Colonic mucosa (tissue), 4 donors: ENCODE data around the gene PTPRJ. TPM values are rescaled to one million over a fixed set of nuclear protein-coding genes. Genes with fewer than 3 reads are reported as not detected.

Source experiments
- DNase-seq: peaks from one replicate; pipeline ENCODE4 v3.0.0-alpha.2; 2020
- H3K27ac ChIP-seq: fragments of 200-600 bp; one replicate; pipeline ENCODE4 v1.8.0; 2021
- H3K27me3 ChIP-seq: fragments of 200-600 bp; one replicate; pipeline ENCODE4 v1.8.0; 2021
- H3K36me3 ChIP-seq: fragments of 200-600 bp; one replicate; pipeline ENCODE4 v1.8.0; 2021
- H3K4me1 ChIP-seq: fragments of 200-600 bp; one replicate; pipeline ENCODE4 v1.8.0; 2021; ENCODE audit warnings: mild to moderate bottlenecking
- H3K4me3 ChIP-seq: fragments of 200-600 bp; one replicate; pipeline ENCODE4 v1.8.0; 2021
- H3K9ac ChIP-seq, 2 donors: one replicate each; pipeline ENCODE4 v1.7.0; 2013; ENCODE audit warnings: control low read depth in 2 of 2, low read depth in 2 of 2, low read length in 2 of 2
- H3K9me3 ChIP-seq: fragments of 200-600 bp; one replicate; pipeline ENCODE4 v1.8.0; 2021
- CTCF ChIP-seq: fragments of 200-600 bp; IDR thresholded peaks from one replicate; pipeline ENCODE4 v1.8.0; 2022; ENCODE audit warnings: antibody characterized with exemption, mild to moderate bottlenecking
- intact Hi-C: fragments of 100-400 bp; cut with DNase I; formaldehyde crosslinking; loops from one replicate; pipeline ENCODE4 v1.14.1; 2022
- total RNA-seq, 2 donors: library from RNA; stranded (reverse); fragmentation: NEBNext Ultra II Directional in 1 of 2; extraction: Animal tissue kit (Norgen Biotek cat#: 25700) in 1 of 2; gene quantifications; one replicate each; pipeline ENCODE4 v1.2.1, GENCODE V29; 2021
- donor health status: healthy.
- donor health status: DM: no; HTN: no; CAD: no.
- donor health status: DM: no; HTN: no; CAD: no.

PTPRJ gene
- total RNA-seq, 2 donors from 2014 or later: 37.5 to 45.7 TPM

- intact Hi-C loops: no loop called here
- no peak for TF ChIP-seq CTCF
- Histone ChIP-seq H3K9ac (no peak overlapping the region), H3K9me3 (no peaks in the 10 kb centered on the region), H3K4me1 (no peaks in the 10 kb centered on the region), H3K27me3 (no peaks in the 10 kb centered on the region), H3K4me3 (no peak overlapping the region), H3K36me3 (no peaks in the 10 kb centered on the region), H3K27ac (no peak overlapping the region)
- no peak for DNase-seq
Measured at GRCh38 chr11:48043991-48044512, 63.7 kb downstream of the PTPRJ start.

- intact Hi-C loops: no loop called here
- no peak for DNase-seq
Measured at GRCh38 chr11:48044577-48044976, 64.2 kb downstream of the PTPRJ start.

GRCh38 chr11:48045536-48045935, 65.2 kb downstream of the PTPRJ start:
- no peak for DNase-seq
- no peak for TF ChIP-seq CTCF
- Histone ChIP-seq H3K4me1 (no peaks in the 10 kb centered on the region), H3K27ac (no peak overlapping the region), H3K9ac (no peak overlapping the region), H3K9me3 (no peaks in the 10 kb centered on the region), H3K36me3 (no peaks in the 10 kb centered on the region), H3K4me3 (no peak overlapping the region), H3K27me3 (no peaks in the 10 kb centered on the region)
- intact Hi-C loops: no loop called here

More at GRCh38 chr11:48044577-48044976, 64.2 kb downstream of the PTPRJ start:
- no peaks in the 10 kb centered on the region for H3K36me3 ChIP-seq
- no peak overlapping the region for H3K4me3 ChIP-seq
- no peak for TF ChIP-seq CTCF
- H3K9me3 ChIP-seq: no peaks in the 10 kb centered on the region
- no peaks in the 10 kb centered on the region for H3K4me1 ChIP-seq
- no peak overlapping the region for H3K9ac ChIP-seq
- no peaks in the 10 kb centered on the region for H3K27me3 ChIP-seq
- H3K27ac ChIP-seq: no peak overlapping the region

GRCh38 chr11:48047616-48048015, 67.3 kb downstream of the PTPRJ start:
- H3K4me1 ChIP-seq: no peaks in the 10 kb centered on the region
- H3K27me3 ChIP-seq: no peaks in the 10 kb centered on the region
- no peak for DNase-seq
- no peak for TF ChIP-seq CTCF
- intact Hi-C loops: no loop called here
- no peaks in the 10 kb centered on the region for H3K9me3 ChIP-seq
- H3K9ac ChIP-seq: no peak overlapping the region
- no peak overlapping the region for H3K27ac ChIP-seq
- no peak overlapping the region for H3K4me3 ChIP-seq
- H3K36me3 ChIP-seq: no peaks in the 10 kb centered on the region

- Histone ChIP-seq H3K4me3 (no peak overlapping the region), H3K4me1 (no peaks in the 10 kb centered on the region)
Measured at GRCh38 chr11:48049036-48049435, 68.7 kb downstream of the PTPRJ start.

More at GRCh38 chr11:48049036-48049435, 68.7 kb downstream of the PTPRJ start:
- TF ChIP-seq CTCF: no peak
- Histone ChIP-seq H3K36me3 (no peaks in the 10 kb centered on the region), H3K27ac (no peak overlapping the region), H3K9ac (no peak overlapping the region), H3K9me3 (no peaks in the 10 kb centered on the region), H3K27me3 (no peaks in the 10 kb centered on the region)
- intact Hi-C loops: no loop called here
- DNase-seq: no peak
